Kidney epithelial cell (primary cell): ENCODE results near the gene RFC2. TPM values are rescaled to one million over a fixed set of nuclear protein-coding genes. Genes with fewer than 3 reads are reported as not detected.

Experiments
- DNase-seq: peaks from one replicate; pipeline ENCODE4 v3.0.0-alpha.2; 2010; ENCODE audit warnings: low read depth
- H3K27me3 ChIP-seq: 2 replicates; pipeline ENCODE4 v1.6.0; 2011; ENCODE audit warnings: low read length; ENCODE audit not compliant: control insufficient read depth, insufficient read depth
- H3K36me3 ChIP-seq: 2 replicates; pipeline ENCODE4 v1.5.1; 2011; ENCODE audit warnings: low read length; ENCODE audit not compliant: control insufficient read depth, insufficient read depth
- H3K4me3 ChIP-seq: 2 replicates; pipeline ENCODE4 v1.5.1; 2011; ENCODE audit warnings: low read depth, mild to moderate bottlenecking, control low read depth, low read length
- CTCF ChIP-seq: IDR thresholded peaks from 2 replicates; pipeline ENCODE4 v1.5.1; 2011; ENCODE audit warnings: mild to moderate bottlenecking, moderate library complexity, low read length, control low read depth, inconsistent platforms; ENCODE audit not compliant: insufficient read depth, poor library complexity, severe bottlenecking
- total RNA-seq: library from RNA; depleted of rRNA; stranded (reverse); fragments of >200 nt; gene quantifications from 2 replicates; pipeline ENCODE4 v1.2.3, GENCODE V29; 2015

Gene RFC2
- total RNA-seq, 1 donor from 2014 or later = 15.7 TPM

- Histone ChIP-seq H3K4me3 (no peak overlapping the region), H3K27me3 (no peaks in the 10 kb centered on the region), H3K36me3 (no peaks in the 10 kb centered on the region)
- DNase-seq = no peak
- TF ChIP-seq CTCF = no peak
Observed at GRCh38 chr7:74294191-74294998, 40.2 kb upstream of the RFC2 start.

- DNase-seq = no peak
- no peak for TF ChIP-seq CTCF
- no peak overlapping the region for H3K4me3 ChIP-seq
- no peaks in the 10 kb centered on the region for H3K36me3 ChIP-seq
- no peaks in the 10 kb centered on the region for H3K27me3 ChIP-seq
Observed at GRCh38 chr7:74293577-74293908, 39.3 kb upstream of the RFC2 start.

GRCh38 chr7:74292757-74293576 is 38.8 kb upstream of the RFC2 start:
- Histone ChIP-seq H3K27me3 (no peaks in the 10 kb centered on the region), H3K36me3 (no peaks in the 10 kb centered on the region), H3K4me3 (no peak overlapping the region)
- no peak for DNase-seq
- no peak for TF ChIP-seq CTCF

- no peaks in the 10 kb centered on the region for H3K27me3 ChIP-seq
- TF ChIP-seq CTCF = no peak
- H3K36me3 ChIP-seq = no peaks in the 10 kb centered on the region
- no peak overlapping the region for H3K4me3 ChIP-seq
- DNase-seq = no peak
Observed at GRCh38 chr7:74291535-74291934, 37.3 kb upstream of the RFC2 start.

- Histone ChIP-seq H3K4me3 (no peak overlapping the region), H3K27me3 (no peaks in the 10 kb centered on the region), H3K36me3 (no peaks in the 10 kb centered on the region)
- TF ChIP-seq CTCF = no peak
- no peak for DNase-seq
Observed at GRCh38 chr7:74290981-74291441, 36.8 kb upstream of the RFC2 start.
